Central memory CD4-positive, alpha-beta T cell (primary cell): ENCODE measurements around the gene SASH1.
"Not testable (repeated sequence)": the region's sequence is repeated elsewhere in the genome, so short reads cannot be mapped to it uniquely, and the experiment has no call there.

Experiments used
- DNase-seq: peaks from one replicate; pipeline ENCODE4 v3.0.0; 2022

SASH1 gene

GRCh38 chr6:148329596-148330381, 12.8 kb upstream of the SASH1 start:
- DNase-seq, result no peak

- DNase-seq, result no peak
Measured at GRCh38 chr6:148332088-148332487, 10.6 kb upstream of the SASH1 start.

- DNase-seq, result no peak
Measured at GRCh38 chr6:148336901-148337300, 5.7 kb upstream of the SASH1 start.

GRCh38 chr6:148339766-148340165, 2.9 kb upstream of the SASH1 start:
- no peak for DNase-seq

- DNase-seq, result no peak
Measured at GRCh38 chr6:148340586-148341297, 1.9 kb upstream of the SASH1 start.

- no peak for DNase-seq
Measured at GRCh38 chr6:148342100-148342349, 613 bp upstream of the SASH1 start.

- DNase-seq, result no peak
Measured at GRCh38 chr6:148343047-148343782, 577 bp downstream of the SASH1 start.

DNA sequence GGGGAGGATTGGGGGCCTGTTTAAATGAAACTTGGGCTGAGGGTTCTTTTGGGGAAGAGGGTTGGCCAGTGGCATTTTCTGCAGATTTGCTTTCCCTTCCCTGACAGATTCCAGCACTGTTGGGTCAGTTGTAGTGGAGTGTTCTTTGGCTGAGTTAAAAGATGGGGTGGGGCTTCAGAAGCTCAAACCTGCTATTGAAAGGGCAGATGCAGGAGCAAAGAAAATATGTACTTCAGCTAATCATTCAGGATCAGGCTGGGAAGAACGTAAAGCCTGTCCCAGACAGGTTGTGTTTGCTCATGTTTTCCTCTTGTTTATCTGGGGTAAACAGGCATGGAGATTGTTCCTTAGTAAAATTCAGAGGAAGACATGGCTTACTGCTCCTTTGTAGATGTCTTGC, 2.5 kb downstream of the SASH1 start:
- DNase-seq, result no peak

DNA sequence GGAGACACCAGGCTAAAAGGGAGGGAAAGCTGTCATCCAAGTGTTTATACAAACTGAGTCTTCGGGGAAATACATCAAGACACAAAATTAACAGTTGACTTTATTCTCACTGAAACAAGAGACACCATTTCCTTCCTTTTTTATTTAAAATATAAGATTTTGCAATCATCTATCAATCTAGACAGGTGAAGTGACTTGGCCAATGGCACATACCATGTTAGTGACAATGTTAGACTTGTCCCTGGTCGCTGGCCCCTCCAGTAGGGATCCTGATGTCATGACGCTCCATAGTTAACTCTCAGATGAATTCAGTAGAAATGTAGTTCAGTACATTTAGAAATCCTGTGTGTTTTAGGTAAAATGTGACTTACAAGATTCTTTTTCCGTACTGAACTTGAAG, 2.9 kb downstream of the SASH1 start:
- no peak for DNase-seq

DNA sequence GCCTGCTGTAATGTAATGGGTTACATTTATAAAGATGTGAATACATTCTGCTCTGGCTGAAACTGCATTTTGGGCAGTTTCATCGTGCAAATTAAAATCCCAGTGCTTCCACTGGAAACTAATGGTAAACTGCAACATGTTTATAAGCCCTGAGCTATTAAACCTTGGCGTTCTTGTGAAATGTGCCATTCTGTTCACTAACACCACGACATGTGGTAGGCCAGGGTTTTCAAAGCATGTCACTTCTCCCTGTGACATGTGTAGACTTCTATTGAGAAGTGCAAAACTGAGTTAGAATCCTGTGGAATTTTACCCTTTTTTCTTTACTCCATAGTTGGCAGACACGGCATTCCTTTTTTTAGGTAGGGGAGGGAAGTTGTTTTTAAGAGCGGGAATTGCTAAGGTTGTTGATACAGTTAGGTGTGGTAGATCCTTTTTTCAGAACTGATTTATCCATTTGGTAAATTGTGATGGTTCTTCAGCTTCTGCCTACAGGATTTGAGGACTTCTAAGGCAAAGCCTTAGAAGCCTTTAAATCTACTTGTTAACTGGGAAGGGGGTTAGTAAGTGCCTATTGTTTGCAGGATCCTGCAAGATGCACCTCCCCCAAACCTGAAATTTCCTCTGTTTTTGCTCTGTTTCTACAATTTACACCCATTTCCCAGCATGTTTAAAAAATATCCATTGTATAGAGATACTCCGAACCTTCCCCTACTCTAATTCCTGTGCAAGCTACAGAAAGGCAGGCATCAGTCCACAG, 4.2 kb downstream of the SASH1 start:
- no peak for DNase-seq

DNA sequence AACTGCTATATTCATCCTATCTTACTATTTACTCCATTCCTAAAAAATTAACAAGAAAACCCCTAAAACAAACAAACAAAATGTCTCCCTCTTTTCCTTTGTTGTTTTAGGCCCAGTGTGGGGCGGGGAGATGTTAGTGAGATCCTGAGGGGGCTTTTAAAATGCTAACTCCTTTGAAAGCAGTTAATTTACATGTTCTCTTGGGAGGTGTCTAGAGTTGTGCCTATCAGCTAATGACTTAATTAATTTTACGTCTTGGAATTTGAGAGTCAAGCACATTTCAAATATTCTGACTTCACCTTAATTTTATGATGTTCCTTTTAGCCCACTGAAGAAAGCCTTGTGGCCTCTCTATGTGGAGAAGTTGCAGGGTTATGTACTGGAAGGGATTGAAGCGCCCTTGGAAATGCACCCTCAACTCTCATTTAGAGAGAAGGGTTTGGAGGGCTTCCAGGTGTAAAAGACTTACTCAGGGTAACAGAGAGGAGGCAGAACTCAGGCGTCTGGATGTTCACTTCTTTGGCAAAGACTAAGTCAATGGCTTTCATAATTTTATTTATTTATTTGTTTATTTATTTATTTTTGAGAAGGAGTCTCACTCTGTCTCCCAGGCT, 4.9 kb downstream of the SASH1 start:
- DNase-seq, result no peak

- DNase-seq, result no peak
Measured at GRCh38 chr6:148348335-148348734, 5.7 kb downstream of the SASH1 start.

GRCh38 chr6:148348778-148349177, 6.1 kb downstream of the SASH1 start:
- DNase-seq, result no peak

DNA sequence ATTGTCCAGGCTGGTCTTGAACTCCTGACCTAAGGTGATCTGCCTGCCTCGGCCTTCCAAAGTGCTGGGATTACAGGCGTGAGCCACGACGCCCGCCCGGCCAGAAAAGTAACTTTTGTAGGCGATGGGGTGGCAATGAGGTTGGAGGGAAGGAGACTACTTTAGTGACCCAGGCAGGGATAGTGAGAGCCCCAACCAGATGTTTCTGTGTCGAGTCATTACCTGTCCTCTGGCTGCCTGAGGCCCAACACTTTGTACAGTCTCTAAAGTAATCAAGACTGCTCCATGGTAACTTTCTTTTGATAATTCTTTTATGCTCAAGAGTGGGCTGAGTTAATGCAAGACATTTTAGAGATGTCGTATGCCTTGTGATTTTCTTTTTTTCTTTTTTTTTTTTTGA, 6.8 kb downstream of the SASH1 start:
- no peak for DNase-seq

DNA sequence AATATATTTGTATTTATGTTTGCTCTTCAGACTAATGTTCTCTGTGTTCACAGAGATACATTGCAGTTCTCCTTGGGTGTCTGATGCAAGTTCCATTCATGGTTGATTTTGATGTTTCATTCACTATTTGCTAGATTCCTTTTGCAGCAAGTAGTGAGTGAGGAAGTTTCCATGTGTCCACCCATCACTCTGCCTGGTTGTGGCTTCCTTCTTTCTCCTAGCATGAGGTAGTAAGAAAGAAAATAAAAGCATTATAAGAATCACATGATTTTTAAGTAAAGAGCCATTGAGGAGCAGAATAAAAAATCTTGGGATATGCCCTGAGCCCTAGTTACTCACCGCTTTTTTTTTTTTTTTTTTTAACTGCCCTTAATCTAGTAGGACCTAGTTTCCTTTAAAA, 8.7 kb downstream of the SASH1 start:
- DNase-seq, result no peak

GRCh38 chr6:148352421-148352820, 9.8 kb downstream of the SASH1 start:
- DNase-seq, result not testable (repeated sequence)

DNA sequence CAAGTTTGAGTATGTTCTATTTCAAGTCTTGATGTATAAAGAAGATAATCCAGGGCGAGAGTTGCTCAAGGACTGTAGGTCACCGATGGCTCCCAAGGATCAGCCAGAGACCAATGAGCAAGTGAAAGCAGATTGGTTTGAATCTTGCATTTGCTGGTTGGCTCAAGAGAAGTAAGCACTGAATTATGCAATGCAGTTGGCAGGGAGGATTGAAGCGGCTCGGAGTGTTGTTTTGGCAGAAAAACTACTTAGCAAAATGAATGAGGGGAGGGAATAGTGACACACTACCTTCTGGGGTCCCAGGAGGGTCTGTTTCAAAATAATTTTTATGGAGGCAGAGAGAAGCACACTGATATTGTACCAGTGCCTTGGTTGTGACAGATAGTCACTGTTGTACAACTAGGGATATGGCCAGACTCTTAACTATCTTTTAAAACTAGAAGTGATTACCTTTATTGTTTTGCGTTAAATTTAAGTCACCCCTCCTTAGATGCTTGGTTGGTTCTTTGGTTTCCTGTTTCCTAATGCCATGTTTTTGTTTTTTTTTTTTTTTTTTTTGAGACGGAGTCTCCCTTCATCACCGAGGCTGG, 15.7 kb downstream of the SASH1 start:
- DNase-seq, result peak; percentile 15

DNA sequence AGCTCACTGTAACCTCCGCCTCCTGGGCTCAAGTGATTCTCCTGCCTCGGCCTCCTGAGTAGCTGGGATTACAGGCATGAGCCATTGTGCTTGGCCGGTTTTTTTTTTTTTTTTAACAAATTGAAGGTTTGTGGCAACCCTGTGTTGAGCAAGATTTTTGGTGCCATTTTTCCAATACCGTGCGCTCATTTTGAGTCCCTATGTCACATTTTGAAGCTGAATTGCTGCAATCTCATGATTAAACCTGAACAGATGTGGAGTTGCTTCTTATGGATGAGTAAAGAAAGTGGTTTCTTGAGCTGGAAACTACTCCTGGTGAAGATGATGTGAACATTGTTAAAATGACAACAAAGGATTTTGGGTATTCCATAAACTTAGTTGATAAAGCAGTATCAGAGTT, 16.6 kb downstream of the SASH1 start:
- DNase-seq, result no peak

GRCh38 chr6:148364056-148364824, 21.6 kb downstream of the SASH1 start:
- no peak for DNase-seq

- no peak for DNase-seq
Measured at GRCh38 chr6:148365041-148365440, 22.4 kb downstream of the SASH1 start.

- DNase-seq, result peak; percentile 2
Measured at GRCh38 chr6:148367411-148368024, 24.9 kb downstream of the SASH1 start.
